OCI-LY3 (cell line): ENCODE results near the gene MAPKAPK2.

Experiments
- EZH2phosphoT487 ChIP-seq: fragments of 200-600 bp; shearing (Covaris generic); IDR thresholded peaks from 2 replicates; pipeline ENCODE4 v1.6.1; 2018; ENCODE audit warnings: antibody characterized with exemption, mixed run types, low read depth
- TF ChIP-seq, protein P1 (sequence below): fragments of 200-600, 300-600 bp; sonication (generic); IDR thresholded peaks from 2 replicates; pipeline ENCODE4 v1.5.1; 2014; ENCODE audit warnings: antibody characterized with exemption, low read length, low read depth

DNA sequence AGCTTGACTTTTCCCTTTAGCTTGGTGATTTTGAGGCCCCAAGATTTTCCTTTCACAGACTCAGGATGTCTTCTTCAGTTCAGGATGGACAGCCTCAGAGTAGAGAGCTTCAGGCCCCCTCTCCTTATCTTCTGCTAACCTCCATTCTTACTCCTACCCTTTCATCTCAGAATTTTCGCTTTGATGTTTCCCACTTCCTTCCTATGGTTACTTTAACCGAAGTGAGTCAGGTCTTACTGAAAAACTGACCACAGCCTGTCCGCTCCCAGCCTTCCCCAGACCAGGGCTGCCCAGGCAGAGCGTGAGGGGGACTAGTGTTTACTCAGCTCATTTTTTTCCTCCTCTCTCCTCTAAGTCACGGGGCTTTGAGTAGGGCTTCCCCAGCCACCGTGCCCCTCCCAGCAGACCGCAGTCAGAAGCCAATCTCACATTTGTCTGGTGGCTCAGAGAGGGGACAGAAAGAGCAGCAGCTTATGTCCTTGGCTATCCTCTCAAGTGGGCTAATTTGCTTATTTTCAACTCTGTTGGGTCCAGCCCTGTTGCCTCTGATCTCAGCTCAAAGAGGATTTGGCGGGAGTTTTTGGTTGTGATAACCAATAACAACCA is 81.6 kb downstream of the MAPKAPK2 start:
- TF ChIP-seq, protein P1, sequence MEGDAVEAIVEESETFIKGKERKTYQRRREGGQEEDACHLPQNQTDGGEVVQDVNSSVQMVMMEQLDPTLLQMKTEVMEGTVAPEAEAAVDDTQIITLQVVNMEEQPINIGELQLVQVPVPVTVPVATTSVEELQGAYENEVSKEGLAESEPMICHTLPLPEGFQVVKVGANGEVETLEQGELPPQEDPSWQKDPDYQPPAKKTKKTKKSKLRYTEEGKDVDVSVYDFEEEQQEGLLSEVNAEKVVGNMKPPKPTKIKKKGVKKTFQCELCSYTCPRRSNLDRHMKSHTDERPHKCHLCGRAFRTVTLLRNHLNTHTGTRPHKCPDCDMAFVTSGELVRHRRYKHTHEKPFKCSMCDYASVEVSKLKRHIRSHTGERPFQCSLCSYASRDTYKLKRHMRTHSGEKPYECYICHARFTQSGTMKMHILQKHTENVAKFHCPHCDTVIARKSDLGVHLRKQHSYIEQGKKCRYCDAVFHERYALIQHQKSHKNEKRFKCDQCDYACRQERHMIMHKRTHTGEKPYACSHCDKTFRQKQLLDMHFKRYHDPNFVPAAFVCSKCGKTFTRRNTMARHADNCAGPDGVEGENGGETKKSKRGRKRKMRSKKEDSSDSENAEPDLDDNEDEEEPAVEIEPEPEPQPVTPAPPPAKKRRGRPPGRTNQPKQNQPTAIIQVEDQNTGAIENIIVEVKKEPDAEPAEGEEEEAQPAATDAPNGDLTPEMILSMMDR = no peak
- TF ChIP-seq EZH2phosphoT487 = no peak
